Nephron (organoid): ENCODE measurements around the gene KRT36.

ENCODE experiments used
- H3K27ac Mint-ChIP-seq, 3 experiments: 2 replicates each; pipeline ENCODE4 v1.8.0; 2020; ENCODE audit warnings: mixed read lengths in 3 of 3, mild to moderate bottlenecking in 2 of 3, moderate library complexity in 1 of 3
- H3K27me3 Mint-ChIP-seq: 2 replicates; pipeline ENCODE4 v1.8.0; 2021; ENCODE audit warnings: low read depth, mild to moderate bottlenecking, moderate library complexity, mixed read lengths
- H3K36me3 Mint-ChIP-seq: 2 replicates; pipeline ENCODE4 v1.8.0; 2020; ENCODE audit warnings: low read depth, mixed read lengths
- H3K4me1 Mint-ChIP-seq: 2 replicates; pipeline ENCODE4 v1.8.0; 2020; ENCODE audit warnings: mixed read lengths
- H3K4me3 Mint-ChIP-seq, 3 experiments: 2 replicates each; pipeline ENCODE4 v1.8.0; 2020; ENCODE audit warnings: mild to moderate bottlenecking in 3 of 3, mixed read lengths in 3 of 3, moderate library complexity in 2 of 3
- H3K9me3 Mint-ChIP-seq: 2 replicates; pipeline ENCODE4 v1.8.0; 2020; ENCODE audit warnings: mixed read lengths
- TF ChIP-seq, protein P1 (sequence below), 3 experiments: fragments of 200-600 bp; sonication (generic); IDR thresholded peaks; one replicate each; pipeline ENCODE4 v1.5.0; 2021; ENCODE audit warnings: antibody characterized with exemption in 3 of 3; ENCODE audit not compliant: unreplicated experiment in 3 of 3

The KRT36 gene

DNA sequence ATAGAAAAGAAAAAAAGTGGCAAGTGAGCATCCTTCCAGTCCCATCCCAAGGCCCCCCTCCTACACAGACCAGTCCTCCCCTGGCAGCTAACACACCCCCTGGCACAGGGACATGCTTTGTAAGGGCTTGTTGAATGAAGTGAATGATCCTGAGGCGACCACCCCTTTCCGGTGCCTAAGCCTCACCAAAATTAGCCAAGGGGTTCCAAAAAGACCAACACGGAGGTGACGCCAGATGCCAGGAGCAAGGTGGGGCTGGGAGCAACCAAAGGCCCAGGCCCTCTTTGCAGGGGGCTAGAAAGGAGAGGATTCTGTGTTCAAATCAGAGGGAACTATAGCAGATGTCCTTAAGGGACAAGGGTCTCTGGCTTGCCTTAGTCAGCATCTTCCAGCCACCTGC lies 14.3 kb downstream of the KRT36 start:
- H3K4me1 Mint-ChIP-seq = no peaks in the 10 kb centered on the region
- TF ChIP-seq, protein P1, sequence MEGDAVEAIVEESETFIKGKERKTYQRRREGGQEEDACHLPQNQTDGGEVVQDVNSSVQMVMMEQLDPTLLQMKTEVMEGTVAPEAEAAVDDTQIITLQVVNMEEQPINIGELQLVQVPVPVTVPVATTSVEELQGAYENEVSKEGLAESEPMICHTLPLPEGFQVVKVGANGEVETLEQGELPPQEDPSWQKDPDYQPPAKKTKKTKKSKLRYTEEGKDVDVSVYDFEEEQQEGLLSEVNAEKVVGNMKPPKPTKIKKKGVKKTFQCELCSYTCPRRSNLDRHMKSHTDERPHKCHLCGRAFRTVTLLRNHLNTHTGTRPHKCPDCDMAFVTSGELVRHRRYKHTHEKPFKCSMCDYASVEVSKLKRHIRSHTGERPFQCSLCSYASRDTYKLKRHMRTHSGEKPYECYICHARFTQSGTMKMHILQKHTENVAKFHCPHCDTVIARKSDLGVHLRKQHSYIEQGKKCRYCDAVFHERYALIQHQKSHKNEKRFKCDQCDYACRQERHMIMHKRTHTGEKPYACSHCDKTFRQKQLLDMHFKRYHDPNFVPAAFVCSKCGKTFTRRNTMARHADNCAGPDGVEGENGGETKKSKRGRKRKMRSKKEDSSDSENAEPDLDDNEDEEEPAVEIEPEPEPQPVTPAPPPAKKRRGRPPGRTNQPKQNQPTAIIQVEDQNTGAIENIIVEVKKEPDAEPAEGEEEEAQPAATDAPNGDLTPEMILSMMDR (IDR thresholded peaks at IDR 0.05; ENCODE audit: unreplicated experiment in 3 of 3) = no peak
- H3K9me3 Mint-ChIP-seq = peaks cover 19% of the 10 kb centered on the region
- peaks cover 4% of the 10 kb centered on the region for H3K27me3 Mint-ChIP-seq
- H3K27ac Mint-ChIP-seq = no peak overlapping the region
- no peak overlapping the region for H3K4me3 Mint-ChIP-seq
- no peaks in the 10 kb centered on the region for H3K36me3 Mint-ChIP-seq

DNA sequence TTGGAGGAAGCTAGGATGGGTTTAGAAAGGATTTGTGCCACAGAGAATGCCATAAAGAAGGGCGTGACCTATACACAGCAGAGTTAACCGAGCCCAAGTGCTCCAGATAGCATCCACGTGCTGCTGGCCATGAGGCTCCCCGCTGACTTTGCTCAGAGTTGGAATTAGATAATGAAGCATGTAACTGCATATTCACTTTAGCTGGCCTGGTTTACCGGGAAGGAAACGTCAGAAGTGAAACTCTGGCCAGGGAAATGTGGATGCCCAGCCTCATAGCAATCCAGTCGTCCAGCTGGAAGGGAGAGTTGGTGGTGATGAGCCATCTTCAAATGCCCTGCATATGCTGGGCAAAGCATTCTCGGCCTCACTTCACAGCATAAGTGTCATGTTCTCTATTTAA lies 14.8 kb downstream of the KRT36 start:
- TF ChIP-seq, protein P1 (IDR thresholded peaks at IDR 0.05; ENCODE audit: unreplicated experiment in 3 of 3) = no peak

DNA sequence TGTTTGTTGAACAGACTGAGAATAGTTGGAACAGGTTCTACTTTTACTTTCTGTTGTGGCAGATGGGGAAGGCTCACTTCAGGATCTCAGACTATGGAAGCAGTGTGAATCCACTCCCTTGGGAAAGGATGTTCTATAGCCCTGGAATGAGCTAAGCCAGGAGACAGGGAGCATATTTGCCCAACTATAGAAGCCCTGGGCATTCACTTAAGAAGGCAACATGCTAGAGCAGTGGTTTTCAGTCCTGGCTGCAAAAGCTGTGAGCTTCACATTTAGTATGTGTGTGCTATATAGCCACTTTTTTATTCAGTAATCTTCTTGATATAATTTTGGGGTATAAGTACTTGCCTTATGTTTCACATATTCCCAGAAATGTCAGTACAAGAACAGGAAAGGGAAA lies 21.4 kb downstream of the KRT36 start:
- peaks cover 13% of the 10 kb centered on the region for H3K27me3 Mint-ChIP-seq
- H3K36me3 Mint-ChIP-seq = no peaks in the 10 kb centered on the region
- H3K4me3 Mint-ChIP-seq = no peak overlapping the region
- TF ChIP-seq, protein P1 (IDR thresholded peaks at IDR 0.05; ENCODE audit: unreplicated experiment in 3 of 3) = no peak
- H3K9me3 Mint-ChIP-seq = peaks cover 30% of the 10 kb centered on the region
- H3K27ac Mint-ChIP-seq = no peak overlapping the region
- H3K4me1 Mint-ChIP-seq = no peaks in the 10 kb centered on the region

More for the DNA sequence above, 14.8 kb downstream of the KRT36 start:
- peaks cover 19% of the 10 kb centered on the region for H3K9me3 Mint-ChIP-seq
- no peak overlapping the region for H3K4me3 Mint-ChIP-seq
- no peaks in the 10 kb centered on the region for H3K36me3 Mint-ChIP-seq
- no peaks in the 10 kb centered on the region for H3K4me1 Mint-ChIP-seq
- peaks cover 4% of the 10 kb centered on the region for H3K27me3 Mint-ChIP-seq
- H3K27ac Mint-ChIP-seq = no peak overlapping the region

DNA sequence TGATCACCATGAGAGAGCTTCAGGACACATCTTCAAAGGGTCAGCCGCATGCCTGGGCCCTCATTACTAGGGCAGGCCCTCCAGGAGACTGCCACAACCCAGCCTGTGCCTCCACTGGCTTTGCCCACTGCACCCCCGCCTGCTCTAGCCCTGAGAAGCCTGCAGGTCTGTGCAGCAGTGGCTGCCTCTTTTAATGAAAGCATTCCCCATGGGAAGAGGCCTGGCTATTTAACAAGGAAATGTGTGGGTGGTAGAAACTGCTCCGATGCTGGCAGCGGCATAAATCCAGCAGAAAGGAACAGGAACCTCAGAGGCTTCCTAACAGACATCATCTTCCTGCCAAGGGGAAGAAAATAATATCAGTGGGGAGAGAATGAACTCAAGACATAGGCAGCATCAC lies 22.1 kb downstream of the KRT36 start:
- no peak overlapping the region for H3K4me3 Mint-ChIP-seq

DNA sequence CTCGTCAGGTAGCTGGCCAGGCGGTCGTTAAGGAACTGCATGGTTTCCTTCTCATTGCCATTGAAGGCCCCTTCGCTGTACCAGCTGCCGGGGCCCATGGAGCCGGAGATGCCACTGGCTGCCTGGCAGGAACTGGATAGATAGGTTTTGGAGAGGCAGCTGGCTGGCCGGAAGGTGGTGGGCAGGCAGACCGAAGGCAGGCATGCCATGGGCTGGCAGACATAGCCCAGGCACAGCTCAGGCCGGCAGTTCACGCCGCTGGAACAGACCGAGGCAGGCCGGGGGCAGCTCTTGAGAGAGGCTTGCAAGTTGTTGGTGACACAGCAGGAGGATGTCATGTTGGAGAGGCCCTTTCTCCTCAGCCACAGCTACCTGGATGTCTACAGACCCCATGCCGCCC lies 22.7 kb downstream of the KRT36 start, which contains the start of gene KRT32:
TSS of gene KRT32 (minus strand) at position 399 of the 400 bp plus-strand sequence. CDS start at position 338, 61 bp downstream.
- peaks cover 22% of the 10 kb centered on the region for H3K9me3 Mint-ChIP-seq
- H3K27me3 Mint-ChIP-seq = peaks cover 19% of the 10 kb centered on the region
- TF ChIP-seq, protein P1 (IDR thresholded peaks at IDR 0.05; ENCODE audit: unreplicated experiment in 3 of 3) = no peak
- no peaks in the 10 kb centered on the region for H3K4me1 Mint-ChIP-seq
- no peaks in the 10 kb centered on the region for H3K36me3 Mint-ChIP-seq
- H3K4me3 Mint-ChIP-seq = no peak within 1 kb of the TSS
- H3K27ac Mint-ChIP-seq = peak within 1 kb of the TSS in 1 of 3 experiments; percentile 48

More for the DNA sequence above, 22.1 kb downstream of the KRT36 start:
- Mint-ChIP-seq H3K9me3 (peaks cover 27% of the 10 kb centered on the region), H3K27me3 (peaks cover 13% of the 10 kb centered on the region), H3K4me1 (no peaks in the 10 kb centered on the region), H3K27ac (peak overlapping the region in 1 of 3 experiments; percentile 48), H3K36me3 (no peaks in the 10 kb centered on the region)
- TF ChIP-seq, protein P1 (IDR thresholded peaks at IDR 0.05; ENCODE audit: unreplicated experiment in 3 of 3) = no peak

DNA sequence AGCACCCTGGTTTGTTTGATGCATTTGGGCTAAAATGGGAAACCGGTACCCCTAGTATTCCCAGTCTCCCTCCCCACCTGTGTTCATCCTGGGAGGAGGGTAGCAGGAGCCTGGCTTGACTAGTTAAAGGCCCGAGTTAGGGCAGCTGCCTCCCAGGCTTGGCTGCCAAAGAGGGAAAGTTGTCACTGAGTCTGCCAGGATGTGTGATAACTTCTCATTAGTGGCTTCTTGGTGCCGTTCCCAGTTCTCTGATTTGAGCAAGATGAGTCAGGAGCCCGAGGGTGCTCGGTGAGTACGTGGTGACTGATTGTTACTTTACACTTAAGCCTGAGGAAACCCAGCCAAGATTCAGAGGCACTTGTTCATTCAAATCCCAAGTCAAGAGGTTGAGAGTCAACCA lies 25.0 kb downstream of the KRT36 start:
- TF ChIP-seq, protein P1 (IDR thresholded peaks at IDR 0.05; ENCODE audit: unreplicated experiment in 3 of 3) = no peak
- peaks cover 24% of the 10 kb centered on the region for H3K27me3 Mint-ChIP-seq
- no peaks in the 10 kb centered on the region for H3K4me1 Mint-ChIP-seq
- no peaks in the 10 kb centered on the region for H3K36me3 Mint-ChIP-seq
- H3K4me3 Mint-ChIP-seq = no peak overlapping the region
- H3K27ac Mint-ChIP-seq = peak overlapping the region in 1 of 3 experiments; percentile 62
- H3K9me3 Mint-ChIP-seq = peaks cover 11% of the 10 kb centered on the region
